ENCODE measurements around the gene PDE10A.

The PDE10A gene

GRCh38 chr6:165663377-165663735, 315 bp upstream of the PDE10A start:
- no peak for DNase-seq (ENCODE audit: low read depth in 1 of 2, low spot score in 1 of 2)
- Histone ChIP-seq H3K4me3 (replicated peaks; ENCODE audit: insufficient read depth, low read length) (no peak overlapping the region), H3K27ac (replicated peaks) (no peak overlapping the region), H3K27me3 (ENCODE audit: insufficient read depth, poor library complexity, severe bottlenecking) (peaks cover 56% of the 10 kb centered on the region)
- TF ChIP-seq POLR2AphosphoS5 (IDR thresholded peaks at IDR 0.05; ENCODE audit: low read depth) (no peak), CTCF (IDR thresholded peaks at IDR 0.05; ENCODE audit: insufficient read depth, low read length) (no peak), SPI1 (IDR thresholded peaks at IDR 0.05; ENCODE audit: borderline replicate concordance, low read depth) (no peak), GABPA (IDR thresholded peaks at IDR 0.05; ENCODE audit: low read depth) (no peak), REST (IDR thresholded peaks at IDR 0.05; ENCODE audit: insufficient replicate concordance, low read depth) (no peak)

- no peak for DNase-seq (ENCODE audit: low read depth in 1 of 2, low spot score in 1 of 2)
- H3K27ac ChIP-seq (replicated peaks) = no peak overlapping the region
- no peak for TF ChIP-seq GABPA (IDR thresholded peaks at IDR 0.05; ENCODE audit: low read depth)
- TF ChIP-seq POLR2AphosphoS5 (IDR thresholded peaks at IDR 0.05; ENCODE audit: low read depth) = no peak
- H3K27me3 ChIP-seq (ENCODE audit: insufficient read depth, poor library complexity, severe bottlenecking) = peaks cover 59% of the 10 kb centered on the region
- no peak overlapping the region; the same call in 1 of the 2 replicates for H3K4me3 ChIP-seq (replicated peaks; ENCODE audit: insufficient read depth, low read length)
These were observed 846 bp downstream of the PDE10A start for GRCh38 chr6:165662041-165662748.

GRCh38 chr6:165661664-165662025, 1.4 kb downstream of the PDE10A start:
- no peak overlapping the region for H3K27ac ChIP-seq (replicated peaks)
- DNase-seq (ENCODE audit: low read depth in 1 of 2, low spot score in 1 of 2) = no peak
- TF ChIP-seq CTCF (IDR thresholded peaks at IDR 0.05; ENCODE audit: insufficient read depth, low read length) (no peak), GABPA (IDR thresholded peaks at IDR 0.05; ENCODE audit: low read depth) (no peak), SPI1 (IDR thresholded peaks at IDR 0.05; ENCODE audit: borderline replicate concordance, low read depth) (no peak), REST (IDR thresholded peaks at IDR 0.05; ENCODE audit: insufficient replicate concordance, low read depth) (no peak), POLR2AphosphoS5 (IDR thresholded peaks at IDR 0.05; ENCODE audit: low read depth) (no peak)
- peaks cover 60% of the 10 kb centered on the region for H3K27me3 ChIP-seq (ENCODE audit: insufficient read depth, poor library complexity, severe bottlenecking)
- H3K4me3 ChIP-seq (replicated peaks; ENCODE audit: insufficient read depth, low read length) = no peak overlapping the region

GRCh38 chr6:165660857-165661663, 2.0 kb downstream of the PDE10A start:
- H3K4me3 ChIP-seq (replicated peaks; ENCODE audit: insufficient read depth, low read length) = no peak overlapping the region
- DNase-seq (ENCODE audit: low read depth in 1 of 2, low spot score in 1 of 2) = no peak
- H3K27me3 ChIP-seq (ENCODE audit: insufficient read depth, poor library complexity, severe bottlenecking) = peaks cover 55% of the 10 kb centered on the region
- TF ChIP-seq GABPA (IDR thresholded peaks at IDR 0.05; ENCODE audit: low read depth) (no peak), REST (IDR thresholded peaks at IDR 0.05; ENCODE audit: insufficient replicate concordance, low read depth) (no peak), SPI1 (IDR thresholded peaks at IDR 0.05; ENCODE audit: borderline replicate concordance, low read depth) (no peak), POLR2AphosphoS5 (IDR thresholded peaks at IDR 0.05; ENCODE audit: low read depth) (no peak), CTCF (IDR thresholded peaks at IDR 0.05; ENCODE audit: insufficient read depth, low read length) (no peak)
- H3K27ac ChIP-seq (replicated peaks) = no peak overlapping the region

Data from HL-60 (cell line).